GM19438 (cell line): ENCODE measurements around the gene RPS29.

Source experiments
- ATAC-seq: cut with Tn5 transposase; IDR thresholded peaks from one replicate; pipeline ENCODE4 v1.9.1; 2021; ENCODE audit warnings: low read depth; ENCODE audit not compliant: unreplicated experiment

RPS29 gene

GRCh38 chr14:49553106-49553505 lies 33.1 kb downstream of the RPS29 start:
- ATAC-seq: no peak

GRCh38 chr14:49551569-49551968 lies 34.6 kb downstream of the RPS29 start:
- no peak for ATAC-seq

GRCh38 chr14:49550286-49551184 lies 35.6 kb downstream of the RPS29 start:
- no peak for ATAC-seq

GRCh38 chr14:49549881-49550280 lies 36.3 kb downstream of the RPS29 start:
- no peak for ATAC-seq

GRCh38 chr14:49549446-49549845 lies 36.7 kb downstream of the RPS29 start:
- no peak for ATAC-seq

GRCh38 chr14:49546766-49547165 lies 39.4 kb downstream of the RPS29 start:
- ATAC-seq: no peak

GRCh38 chr14:49545716-49546115 lies 40.5 kb downstream of the RPS29 start:
- ATAC-seq: no peak

GRCh38 chr14:49545071-49545470 lies 41.1 kb downstream of the RPS29 start:
- no peak for ATAC-seq

- no peak for ATAC-seq
Observed at GRCh38 chr14:49541049-49541448, 45.1 kb downstream of the RPS29 start.

GRCh38 chr14:49538852-49539251 lies 47.3 kb downstream of the RPS29 start:
- ATAC-seq: no peak
